ENCODE data around the gene PSG3.
A peak's percentile ranks its signal among the peaks of the same experiment; 100 is the strongest.
"Not testable (repeated sequence)": the region's sequence is repeated elsewhere in the genome, so short reads cannot be mapped to it uniquely, and the experiment has no call there.

PSG3 gene

DNA sequence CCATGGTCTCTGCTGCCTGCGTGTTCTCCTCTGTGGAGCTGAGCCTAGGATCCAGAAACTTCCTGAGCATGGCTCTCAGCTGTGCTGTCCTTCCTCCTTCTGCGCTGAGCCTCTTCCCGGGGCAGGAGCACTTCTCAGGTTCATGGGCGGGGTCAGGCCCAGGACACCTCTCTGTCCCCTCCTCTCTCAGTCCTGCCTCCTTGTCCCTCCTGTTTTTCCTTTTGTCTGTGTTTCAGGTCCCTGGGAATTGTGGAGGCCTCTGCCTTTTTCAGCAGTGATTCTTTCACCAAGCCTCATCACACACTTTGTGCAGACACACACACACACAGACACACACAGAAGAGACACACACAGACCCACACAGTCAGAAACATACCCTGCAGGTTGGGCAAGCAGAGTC, at the start of gene PSG3:
Gene PSG3 (minus strand): TSS at position 101 of the 400 bp plus-strand sequence. CDS start 97 bp downstream, at position 4.
- not testable (repeated sequence) for DNase-seq

DNA sequence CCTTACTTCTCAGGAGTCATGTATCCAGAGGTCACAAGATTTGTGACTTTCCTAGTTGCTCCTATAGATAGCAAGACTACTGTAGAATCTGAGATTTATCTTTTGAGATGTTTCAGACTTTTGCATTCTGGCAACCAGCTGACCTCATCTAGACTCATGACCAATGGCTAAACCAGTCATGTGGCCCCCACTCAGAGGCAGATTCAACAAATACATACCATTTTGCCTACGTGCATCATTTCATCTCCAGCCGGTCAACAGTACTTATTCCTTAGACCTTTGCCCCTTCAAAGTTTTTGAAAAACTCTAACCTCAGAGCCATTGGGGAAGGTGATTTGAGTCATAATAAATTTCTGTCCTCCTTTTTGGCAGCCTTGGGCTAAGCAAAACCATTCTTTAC, 48.5 kb upstream of the PSG3 start:
- not testable (repeated sequence) for DNase-seq

DNA sequence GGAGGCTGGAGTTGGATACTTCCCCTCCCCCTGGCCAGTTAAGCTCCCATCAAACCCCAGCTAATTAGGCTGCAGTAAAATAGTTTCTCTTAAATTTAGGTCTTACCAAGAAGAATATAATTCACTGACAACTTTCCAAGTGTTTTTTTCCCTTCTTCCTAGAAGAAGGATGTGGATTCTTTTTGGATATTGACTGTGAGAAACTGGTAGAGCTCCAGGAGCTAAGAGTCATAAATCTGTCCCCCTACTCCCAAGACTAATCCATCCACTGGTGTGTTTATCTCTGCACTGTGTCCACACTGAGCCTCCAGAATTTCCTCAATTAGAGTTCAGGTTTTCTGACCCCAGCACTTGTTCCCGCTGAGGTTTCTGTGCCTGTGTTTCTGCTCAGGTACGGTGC, 47.5 kb upstream of the PSG3 start:
- DNase-seq, result not testable (repeated sequence)

DNA sequence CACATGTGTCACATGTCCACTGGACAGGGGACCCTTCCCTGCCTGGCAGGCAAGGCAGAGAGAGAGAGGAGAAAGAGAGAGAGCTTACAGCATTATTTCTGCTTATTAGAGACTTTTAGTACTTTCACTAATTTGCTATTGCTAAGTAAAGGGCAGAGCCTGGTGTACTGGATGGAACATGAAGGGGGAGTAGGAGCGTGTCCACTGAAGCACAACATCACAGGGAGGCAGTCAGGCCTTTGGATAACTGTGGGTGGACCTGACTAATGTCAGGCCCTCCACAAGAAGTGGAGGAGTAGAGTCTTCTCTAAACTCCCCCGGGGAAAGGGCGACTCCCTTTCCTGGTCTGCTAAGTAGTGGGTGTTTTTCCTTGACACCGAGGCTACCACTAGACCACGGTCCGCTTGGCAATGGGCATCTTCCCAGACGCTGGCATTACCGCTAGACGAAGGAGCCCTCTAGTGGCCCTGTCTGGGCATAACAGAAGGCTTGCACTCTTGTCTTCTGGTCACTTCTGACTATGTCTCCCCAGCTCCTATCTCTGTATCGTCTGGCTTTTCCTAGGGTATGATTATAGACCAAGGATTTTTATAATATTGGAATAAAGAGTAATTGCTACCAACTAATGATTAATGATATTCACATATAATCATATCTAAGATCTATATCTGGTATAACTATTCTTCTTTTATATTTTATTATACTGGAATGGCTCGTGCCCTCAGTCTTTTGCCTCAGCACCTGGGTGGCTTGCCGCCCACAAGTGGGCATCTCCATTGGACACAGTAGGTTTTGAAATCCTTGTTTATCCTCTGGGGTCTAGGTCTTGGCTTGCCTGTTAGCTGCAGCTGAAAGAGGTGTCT, 36.7 kb upstream of the PSG3 start:
- DNase-seq, result peak; percentile 24

DNA sequence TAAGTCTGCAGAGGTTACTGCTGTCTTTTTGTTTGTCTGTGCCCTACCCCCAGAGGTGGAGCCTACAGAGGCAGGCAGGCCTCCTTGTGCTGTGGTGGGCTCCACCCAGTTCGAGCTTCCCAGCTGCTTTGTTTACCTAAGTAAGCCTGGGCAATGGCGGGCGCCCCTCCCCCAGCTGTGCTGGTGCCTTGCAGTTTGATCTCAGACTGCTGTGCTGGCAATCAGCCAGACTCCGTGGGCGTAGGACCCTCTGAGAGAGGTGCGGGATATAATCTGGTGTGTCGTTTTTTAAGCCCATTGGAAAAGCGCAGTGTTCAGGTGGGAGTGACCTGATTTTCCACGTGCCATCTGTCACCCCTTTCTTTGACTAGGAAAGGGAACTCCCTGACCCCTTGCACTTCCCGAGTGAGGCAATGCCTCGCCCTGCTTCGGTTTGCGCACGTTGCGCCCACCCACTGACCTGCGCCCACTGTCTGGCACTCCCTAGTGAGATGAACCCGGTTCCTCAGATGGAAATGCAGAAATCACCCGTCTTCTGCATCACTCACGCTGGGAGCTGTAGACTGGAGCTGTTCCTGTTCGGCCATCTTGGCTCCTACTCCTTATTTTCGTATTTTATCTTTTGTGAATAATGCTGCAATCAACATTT, 34.4 kb upstream of the PSG3 start:
- not testable (repeated sequence) for DNase-seq

DNA sequence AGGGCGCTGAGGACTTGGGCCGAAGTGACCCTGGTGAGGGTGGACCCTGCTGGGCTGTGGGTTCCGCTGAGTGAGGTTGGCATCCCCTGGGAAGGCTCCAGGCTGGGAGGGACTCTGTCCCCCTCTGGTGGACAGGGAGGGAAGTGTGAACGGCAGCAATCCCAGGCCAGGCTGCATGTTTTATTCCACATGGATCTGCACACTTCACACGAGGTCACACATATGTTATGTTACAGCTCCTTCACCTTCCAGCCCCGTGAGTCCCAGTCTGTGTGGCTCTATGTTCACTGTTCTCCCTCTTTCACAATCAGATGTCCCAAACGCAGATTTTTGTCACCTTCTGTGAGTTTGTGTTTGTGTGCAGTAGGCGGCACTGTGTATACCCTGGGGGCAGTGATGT, 27.0 kb upstream of the PSG3 start:
- not testable (repeated sequence) for DNase-seq

DNA sequence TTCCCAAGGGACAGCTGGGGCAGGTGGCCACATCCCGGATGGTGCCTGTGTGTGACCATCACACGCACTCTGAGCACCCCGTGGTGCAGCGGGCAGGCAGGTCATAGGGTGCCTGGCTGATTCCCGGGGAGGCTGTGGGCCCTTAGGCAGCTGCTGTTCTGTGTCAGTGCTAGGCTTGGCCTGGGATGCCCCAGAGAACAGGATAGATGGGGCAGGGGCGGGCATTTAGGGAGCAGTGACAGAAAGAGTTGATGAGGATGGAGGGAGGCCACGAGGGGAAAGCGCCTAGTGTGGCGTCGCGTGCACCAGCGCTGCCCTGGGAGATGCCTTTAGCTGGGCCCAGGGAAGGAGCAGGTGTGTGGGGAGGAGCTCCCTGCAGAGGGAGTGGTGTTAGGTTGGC, 26.6 kb upstream of the PSG3 start:
- DNase-seq, result not testable (repeated sequence)

DNA sequence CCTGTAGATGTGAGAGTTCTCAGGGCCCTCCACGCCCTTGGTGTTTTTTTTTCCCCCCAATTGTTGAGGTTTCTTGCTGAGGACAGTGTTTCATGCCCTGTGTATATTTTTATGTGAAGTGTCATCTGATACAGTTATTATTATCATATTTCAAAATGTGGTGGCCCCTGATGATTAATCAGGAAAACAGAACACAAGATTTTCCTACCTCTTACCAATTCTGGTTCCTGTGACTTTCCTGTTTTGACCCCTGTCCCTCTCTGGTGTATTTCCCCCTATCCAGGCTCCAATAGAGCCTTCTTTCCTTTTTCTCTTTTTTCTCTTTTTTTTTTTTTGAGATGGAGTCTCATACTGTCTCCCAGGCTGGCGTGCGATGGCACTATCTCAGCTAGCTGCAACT, 24.6 kb upstream of the PSG3 start:
- DNase-seq, result no peak

DNA sequence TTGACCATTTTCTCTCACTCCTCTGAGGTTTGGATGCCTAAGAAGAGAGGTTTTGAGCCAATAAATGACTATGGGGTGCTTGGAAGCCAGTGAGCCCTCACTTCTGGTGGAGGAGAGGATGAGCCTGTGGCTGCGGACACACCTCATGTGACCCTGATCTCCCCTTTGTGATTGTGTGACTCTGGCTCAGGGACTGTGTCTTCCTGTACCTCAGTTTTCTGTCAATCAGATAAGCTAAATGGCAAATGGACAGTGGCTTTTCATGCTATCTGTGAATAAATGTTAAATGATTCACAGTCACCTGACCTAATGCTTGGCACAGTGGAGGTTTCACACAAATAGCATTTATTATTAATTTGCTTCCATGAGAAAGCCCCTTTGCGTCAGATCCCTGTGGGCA, 22.5 kb upstream of the PSG3 start:
- DNase-seq, result no peak

DNA sequence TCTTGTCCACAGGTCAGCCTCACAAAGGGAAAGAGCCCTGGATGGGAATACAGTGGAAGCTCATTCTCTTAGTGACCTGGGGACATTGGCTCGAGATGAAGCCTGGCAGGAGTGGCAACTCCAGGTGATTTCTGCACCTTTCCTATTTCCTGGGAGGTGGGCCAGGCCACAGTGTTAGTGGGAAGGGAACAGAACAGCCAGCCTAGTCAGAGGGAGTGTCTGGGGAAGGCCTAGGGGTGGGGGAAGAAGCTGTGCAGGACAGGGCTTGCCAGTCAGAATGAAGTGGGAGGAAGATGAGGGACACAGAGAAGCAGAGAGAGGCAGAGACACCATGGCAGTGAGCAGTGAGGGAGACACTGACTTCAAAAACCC, 21.6 kb upstream of the PSG3 start:
- DNase-seq, result not testable (repeated sequence)

DNA sequence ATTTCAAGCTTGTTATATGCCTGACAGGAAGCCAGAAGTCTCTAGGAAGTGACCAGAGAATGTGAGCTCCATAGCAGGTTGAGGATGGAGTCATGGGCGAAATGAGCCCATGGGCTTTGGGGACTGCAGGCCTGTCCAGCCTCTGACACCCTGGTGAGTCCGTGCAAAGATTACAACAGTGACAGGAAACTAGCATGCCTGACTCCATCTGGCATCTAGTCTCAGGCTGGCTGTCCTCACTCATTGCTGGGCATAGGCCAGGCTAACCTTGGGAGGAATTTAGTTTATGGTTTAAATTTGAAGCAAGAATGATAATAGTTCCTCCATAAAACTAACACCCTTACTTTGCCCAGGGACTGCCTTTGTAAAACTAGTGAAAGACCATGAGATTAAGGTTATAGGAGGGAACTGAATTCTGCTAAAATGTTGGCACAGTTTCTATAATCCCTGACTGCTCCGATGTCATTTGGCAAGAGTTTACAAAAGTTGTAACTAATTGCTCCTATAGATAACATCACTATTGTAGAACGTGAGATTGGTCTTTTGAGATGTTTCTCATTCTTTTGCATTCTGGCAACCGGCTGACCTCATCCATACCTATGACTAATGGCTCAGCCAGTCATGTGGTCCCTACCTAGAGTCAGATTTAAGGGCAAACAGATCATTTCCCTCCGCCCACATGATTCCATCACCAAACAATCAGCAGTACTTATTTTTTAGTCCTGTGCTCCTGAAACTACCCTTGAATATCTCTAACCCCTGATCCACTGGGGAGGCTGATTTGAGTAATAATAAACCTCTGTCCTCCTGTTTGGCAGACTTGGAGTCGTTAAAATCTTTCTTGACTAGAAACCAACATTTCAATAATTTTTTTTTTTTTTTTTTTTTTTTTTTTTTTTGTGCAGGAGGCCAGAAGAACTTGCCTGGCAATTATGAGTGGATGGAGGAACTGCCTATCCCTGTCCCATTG, 21.0 kb upstream of the PSG3 start:
- DNase-seq, result not testable (repeated sequence)

DNA sequence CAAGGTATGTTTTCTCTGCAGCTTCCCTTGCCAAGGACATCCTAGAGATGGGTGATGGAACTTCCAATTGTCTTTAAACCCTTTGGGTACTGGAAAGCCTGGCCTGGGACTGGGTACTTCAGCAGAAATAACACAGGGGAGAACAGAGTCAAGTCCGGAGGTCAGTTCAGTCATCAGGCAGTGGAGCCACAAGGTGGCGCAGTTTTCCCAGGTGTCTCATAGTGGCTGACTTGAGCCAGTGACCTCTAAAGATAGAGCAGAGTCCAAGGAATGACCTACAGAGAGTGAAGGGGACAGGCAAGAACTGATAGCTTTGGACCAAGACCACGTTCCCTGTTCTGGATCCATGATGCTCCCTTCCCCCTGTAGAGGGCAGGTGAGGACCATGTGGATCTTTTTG, 18.4 kb upstream of the PSG3 start:
- DNase-seq, result not testable (repeated sequence)

DNA sequence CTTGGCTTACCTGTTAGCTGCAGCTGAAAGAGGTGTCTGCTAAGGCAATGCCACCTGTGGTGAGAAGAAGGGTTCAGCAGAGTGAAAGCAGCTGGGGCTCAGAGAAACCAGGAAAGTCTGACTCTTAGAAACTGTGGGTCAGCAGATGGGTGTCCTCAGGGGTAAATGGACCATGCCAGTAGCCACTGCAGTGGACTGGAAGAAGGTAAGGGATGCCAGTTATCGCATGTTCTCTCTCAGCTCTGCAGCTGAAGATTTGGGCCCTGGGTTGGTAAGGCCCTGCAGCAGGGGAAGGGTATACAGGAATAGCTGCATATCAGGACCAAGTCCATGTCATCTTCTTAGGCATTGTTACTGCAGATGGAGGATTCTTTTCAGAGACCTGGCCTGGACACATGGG, 12.0 kb upstream of the PSG3 start:
- DNase-seq, result not testable (repeated sequence)

DNA sequence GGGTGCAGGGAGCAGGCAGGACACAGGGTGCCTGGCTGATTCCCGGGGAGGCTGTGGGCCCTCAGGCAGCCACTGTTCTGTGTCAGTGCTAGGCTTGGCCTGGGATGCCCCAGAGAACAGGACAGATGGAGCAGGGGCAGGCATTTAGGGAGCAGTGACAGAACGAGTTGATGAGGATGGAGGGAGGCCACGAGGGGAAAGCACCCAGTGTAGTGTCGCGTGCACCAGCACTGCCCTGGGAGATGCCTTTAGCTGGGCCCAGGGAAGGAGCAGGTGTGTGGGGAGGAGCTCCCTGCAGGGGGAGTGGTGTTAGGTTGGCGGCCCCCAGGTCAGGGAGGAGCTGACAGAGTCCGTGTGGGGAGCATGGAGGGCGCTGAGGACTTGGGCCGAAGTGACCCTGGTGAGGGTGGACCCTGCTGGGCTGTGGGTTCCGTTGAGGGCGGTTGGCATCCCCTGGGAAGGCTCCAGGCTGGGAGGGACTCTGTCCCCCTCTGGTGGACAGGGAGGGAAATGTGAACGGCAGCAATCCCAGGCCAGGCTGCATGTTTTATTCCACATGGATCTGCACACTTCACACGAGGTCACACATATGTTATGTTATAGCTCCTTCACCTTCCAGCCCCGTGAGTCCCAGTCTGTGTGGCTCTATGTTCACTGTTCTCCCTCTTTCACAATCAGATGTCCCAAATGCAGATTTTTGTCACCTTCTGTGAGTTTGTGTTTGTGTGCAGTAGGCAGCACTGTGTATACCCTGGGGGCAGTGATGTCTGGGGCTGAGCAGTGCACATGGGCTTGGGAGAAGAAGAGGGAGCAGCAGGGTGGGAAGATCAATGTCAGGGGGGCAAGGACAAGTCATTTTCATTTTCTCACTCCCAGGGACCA, 1.7 kb upstream of the PSG3 start:
- not testable (repeated sequence) for DNase-seq

DNA sequence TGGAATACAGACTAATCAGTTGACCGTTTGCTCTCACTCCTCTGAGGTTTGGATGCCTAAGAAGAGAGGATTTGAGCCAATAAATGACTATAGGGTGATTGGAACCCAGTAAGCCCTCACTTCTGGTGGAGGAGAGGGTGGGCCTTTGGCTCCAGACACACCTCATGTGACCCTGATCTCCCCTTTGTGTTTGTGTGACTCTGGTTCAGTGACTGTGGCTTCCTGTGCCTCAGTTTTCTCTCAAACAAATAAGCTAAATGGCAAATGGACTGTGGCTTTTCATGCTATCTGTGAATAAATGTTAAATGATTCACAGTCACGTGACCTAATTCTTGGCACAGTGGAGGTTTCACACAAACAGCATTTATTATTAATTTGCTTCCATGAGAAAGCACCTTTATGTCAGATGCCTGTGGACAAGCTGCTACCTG, 2.7 kb downstream of the PSG3 start:
- not testable (repeated sequence) for DNase-seq

DNA sequence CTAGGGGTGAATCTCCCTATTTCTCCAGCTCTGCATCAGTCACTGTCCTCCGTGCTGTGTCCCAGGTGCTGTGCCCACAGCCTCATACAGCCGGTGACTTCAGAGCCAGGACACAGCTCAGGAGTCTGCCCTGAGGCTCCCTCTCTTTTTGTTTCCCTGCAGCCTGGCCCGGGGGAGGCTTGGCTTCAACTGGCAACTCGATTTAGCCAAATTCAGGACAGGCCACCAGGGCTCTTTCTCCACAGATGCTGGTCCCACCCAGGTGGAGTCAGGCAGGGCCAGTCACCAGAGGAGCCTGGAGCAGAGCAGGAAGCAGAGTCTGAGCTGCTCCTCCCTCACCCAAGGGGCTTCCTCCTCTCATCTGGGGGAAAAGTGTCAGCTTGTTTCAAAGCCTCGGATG, 11.9 kb downstream of the PSG3 start:
- not testable (repeated sequence) for DNase-seq

DNA sequence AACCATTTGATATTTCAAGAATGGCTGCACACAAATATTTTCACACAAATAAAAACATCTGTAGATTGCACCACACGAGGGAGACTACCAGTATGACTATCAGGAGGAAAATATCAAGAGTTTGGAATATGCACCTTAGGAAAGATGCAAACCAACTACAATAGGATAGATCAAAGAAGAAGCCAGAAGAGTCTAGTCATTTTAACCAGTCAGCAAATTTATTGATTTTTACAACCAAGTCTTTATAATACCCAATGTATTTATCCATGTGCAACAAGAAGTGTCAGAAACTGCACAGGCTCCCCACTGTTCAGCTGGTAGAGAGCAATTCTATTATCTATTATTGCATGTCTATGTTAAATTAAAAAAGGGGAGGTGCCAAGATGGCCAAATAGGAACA, 26.3 kb downstream of the PSG3 start:
- not testable (repeated sequence) for DNase-seq

DNA sequence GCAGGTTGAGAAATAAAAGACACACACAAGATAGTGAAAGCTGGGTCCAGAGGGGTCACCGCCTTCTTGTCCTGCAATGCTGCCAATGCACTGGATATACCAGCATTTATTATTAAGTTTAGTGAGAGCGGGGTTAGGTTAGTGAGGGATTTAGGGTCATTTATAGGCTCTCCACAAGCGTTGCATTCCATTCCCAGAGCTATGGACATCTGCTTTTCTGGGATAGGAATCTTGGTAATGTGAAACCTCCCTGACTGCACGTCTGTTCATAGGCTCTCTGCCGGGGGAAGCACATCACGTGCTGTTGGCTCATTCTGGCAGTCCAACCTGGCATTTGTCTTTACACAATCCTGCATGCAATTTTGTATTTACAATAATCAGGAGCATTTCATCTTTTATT, 27.5 kb downstream of the PSG3 start:
- not testable (repeated sequence) for DNase-seq

DNA sequence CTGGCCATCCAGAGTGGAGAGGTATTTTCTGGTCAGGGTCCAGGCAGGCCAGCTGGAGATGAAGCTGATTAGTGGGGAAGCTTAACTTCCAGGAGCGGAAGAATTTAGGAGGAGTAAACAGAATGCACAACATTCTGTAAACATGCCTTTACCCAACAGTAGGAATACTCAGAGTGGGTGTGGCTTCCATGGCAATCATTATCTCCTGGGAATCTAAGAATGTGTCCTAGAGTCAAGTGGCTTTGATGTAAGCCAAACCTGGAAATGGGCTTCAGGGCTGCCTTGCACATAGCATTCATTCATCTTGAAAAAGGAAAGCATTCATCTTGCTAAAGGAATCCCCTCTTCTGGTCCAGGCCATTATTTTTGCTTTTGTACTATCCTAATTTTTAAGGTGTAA, 29.3 kb downstream of the PSG3 start:
- DNase-seq, result not testable (repeated sequence)

DNA sequence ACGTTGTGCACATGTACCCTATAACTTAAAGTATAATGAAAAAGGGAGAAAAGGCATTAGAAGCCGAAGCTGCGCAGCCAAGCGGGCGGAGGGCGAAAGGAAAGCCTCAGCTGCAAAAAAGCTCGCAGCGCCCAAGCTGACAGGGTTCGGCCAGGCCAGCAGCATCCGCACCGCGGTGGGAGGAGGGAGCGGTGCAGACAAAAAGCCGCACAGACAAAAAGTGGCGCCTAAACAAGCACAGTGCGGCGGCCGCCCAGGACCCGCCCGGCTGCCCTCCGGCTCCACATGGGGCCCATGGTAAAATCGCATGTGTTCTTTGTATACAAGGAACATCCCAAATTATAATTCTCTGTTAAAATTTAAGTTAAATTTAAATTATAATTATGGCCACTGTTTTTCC, 42.4 kb downstream of the PSG3 start:
- no peak for DNase-seq

DNA sequence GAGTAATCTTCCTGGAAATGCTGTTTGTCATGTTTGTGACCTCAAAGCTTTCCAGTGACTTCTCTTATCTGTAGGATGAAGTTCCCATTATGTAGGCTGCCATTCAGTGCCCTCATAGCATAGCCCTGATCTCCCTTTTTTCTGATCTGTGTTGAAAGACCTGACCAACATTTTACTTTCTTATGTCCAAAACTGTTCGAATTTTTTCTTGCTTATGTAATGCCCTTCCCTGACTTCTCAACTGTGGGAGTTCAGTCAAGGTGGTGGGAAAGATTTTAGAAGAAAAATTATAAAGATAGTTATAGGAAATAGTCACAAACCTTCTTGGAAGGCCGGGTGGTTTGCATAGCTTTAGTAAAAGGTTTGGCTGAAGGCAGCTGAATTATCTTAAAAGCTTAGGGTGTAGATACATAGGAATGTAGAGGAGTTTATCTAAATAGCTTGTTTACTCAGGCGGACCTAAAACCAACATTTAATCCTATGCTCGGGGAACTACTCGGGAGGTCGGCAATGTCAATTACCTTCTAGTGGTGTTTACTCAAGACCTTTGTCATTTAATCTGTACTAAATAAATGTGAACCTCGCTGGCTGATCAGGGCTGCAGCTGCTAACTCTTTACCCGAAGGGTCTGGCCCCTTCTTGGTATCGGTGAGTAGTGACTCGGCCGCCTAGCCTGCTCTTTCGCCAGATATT, 44.3 kb downstream of the PSG3 start:
- DNase-seq, result no peak
